ENCODE results near the gene KIAA0232.

Gene KIAA0232

DNA sequence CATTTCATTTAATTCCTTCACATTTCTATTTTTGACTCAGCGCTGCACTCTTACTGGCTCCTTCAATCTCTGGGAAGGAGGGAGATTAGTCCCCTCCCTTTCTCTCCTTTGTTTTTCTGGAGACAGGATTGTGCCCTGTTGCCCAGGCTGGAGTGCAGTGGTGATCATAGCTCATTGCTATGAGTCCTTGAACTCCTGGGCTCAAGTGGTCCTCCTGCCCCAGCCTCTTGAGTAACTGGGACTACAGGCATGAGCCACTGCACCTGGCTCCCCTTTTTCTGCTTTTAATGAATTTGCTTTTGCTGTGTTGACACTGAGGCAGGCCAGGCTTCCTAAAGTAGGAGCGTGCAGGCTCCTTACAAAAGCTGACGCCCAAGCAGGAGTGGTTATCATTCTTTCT lies 137.6 kb downstream of the KIAA0232 start:
- no peak for DNase-seq (ENCODE audit: low spot score)

DNA sequence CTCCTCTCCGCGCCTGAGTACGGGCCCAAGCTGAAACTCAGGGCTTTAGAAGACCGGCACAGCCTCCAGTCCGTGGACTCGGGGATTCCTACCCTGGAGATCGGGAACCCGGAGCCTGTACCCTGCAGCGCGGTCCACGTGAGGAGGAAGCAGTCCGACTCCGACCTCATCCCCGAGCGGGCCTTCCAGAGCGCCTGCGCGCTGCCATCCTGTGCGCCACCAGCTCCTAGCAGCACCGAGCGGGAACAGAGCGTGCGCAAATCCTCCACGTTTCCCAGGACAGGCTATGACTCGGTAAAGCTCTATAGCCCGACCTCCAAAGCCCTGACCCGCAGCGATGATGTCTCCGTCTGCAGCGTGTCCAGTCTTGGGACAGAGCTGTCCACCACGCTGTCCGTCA lies 141.0 kb downstream of the KIAA0232 start:
- no peak for DNase-seq (ENCODE audit: low spot score)

GRCh38 chr4:6924361-6924779 lies 141.8 kb downstream of the KIAA0232 start:
- DNase-seq (ENCODE audit: low spot score) = no peak

- no peak for DNase-seq (ENCODE audit: low spot score)
Observed at GRCh38 chr4:6925357-6925836, 142.9 kb downstream of the KIAA0232 start.

- no peak for DNase-seq (ENCODE audit: low spot score)
Observed at GRCh38 chr4:6926081-6926480, 143.6 kb downstream of the KIAA0232 start.

- DNase-seq (ENCODE audit: low spot score) = peak; percentile 72
Observed at GRCh38 chr4:6926681-6927478, 144.4 kb downstream of the KIAA0232 start.

DNA sequence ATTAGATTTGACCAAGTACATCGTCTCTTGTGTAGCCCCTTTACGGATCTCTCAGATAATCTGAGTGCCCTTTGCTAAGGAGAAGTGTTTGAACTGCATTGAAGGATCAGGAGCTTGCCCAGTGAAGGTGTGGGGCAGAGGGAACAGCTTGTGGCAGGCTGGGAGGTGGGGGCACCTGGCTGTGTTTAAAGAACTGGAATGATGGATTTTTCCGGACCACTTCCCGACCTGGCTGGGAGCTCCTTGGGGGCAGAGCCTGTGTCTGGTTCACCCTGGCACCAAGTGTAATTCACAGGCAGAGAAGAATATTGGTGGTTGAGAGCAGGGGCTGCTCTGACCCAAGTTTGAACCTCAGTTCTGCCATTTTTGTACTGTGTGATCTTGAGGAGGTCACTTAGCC lies 145.6 kb downstream of the KIAA0232 start:
- no peak for DNase-seq (ENCODE audit: low spot score)

- no peak for DNase-seq (ENCODE audit: low spot score)
Observed at GRCh38 chr4:6929339-6929811, 146.8 kb downstream of the KIAA0232 start.

DNA sequence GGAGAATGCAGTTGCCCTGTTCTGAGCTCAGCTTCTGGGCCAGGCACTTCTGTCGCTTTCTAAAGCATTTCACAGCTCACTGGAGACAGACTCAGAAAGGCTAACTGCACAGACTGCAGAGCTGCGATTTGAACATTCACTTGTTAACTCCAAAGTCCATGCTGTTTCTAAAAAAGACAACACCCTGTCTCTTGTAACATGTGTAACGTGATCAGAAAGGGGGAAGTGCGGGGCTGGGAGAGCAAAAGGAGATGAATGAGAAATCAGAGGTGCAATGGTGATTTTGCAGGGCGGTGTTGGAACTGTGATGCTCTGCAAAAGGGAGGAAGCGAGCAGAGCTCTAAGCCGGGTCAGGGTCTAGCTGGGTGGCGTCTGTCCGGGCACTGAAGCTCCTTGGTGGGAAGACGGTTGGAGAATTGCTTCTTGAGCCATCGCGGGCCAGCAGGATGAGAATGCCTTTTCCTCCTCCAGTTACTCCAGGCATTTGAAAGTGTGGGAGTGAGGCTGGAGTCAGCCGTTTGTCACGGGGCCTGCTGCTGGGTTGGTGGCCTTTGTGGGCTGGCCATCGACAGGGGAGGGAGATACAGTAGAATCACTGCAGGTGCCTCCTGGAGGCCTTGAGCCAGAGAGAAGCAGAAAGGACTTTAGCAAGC lies 147.4 kb downstream of the KIAA0232 start:
- DNase-seq (ENCODE audit: low spot score) = no peak

- no peak for DNase-seq (ENCODE audit: low spot score)
Observed at GRCh38 chr4:6932475-6932874, 149.9 kb downstream of the KIAA0232 start.

GRCh38 chr4:6932918-6933317 lies 150.4 kb downstream of the KIAA0232 start:
- no peak for DNase-seq (ENCODE audit: low spot score)

All from hematopoietic multipotent progenitor cell treated with erythropoietin and hydrocortisone succinate and interleukin-3 and kit ligand, for 15 days (in vitro differentiated cells).